ENCODE results near the gene KANTR.

Gene KANTR

GRCh38 chrX:53082773-53083616 lies 10.9 kb upstream of the KANTR start:
- H3K27me3 ChIP-seq (ENCODE audit: control insufficient read depth, insufficient read depth, low read length): no peaks in the 10 kb centered on the region

GRCh38 chrX:53084043-53084570 lies 9.8 kb upstream of the KANTR start:
- H3K27ac ChIP-seq (ENCODE audit: low read length): no peak overlapping the region
- no peak overlapping the region for H3K9ac ChIP-seq (ENCODE audit: low read length)
- H3K4me3 ChIP-seq (ENCODE audit: low read length): no peak overlapping the region
- H3K27me3 ChIP-seq (ENCODE audit: control insufficient read depth, insufficient read depth, low read length): no peaks in the 10 kb centered on the region
- no peaks in the 10 kb centered on the region for H3K4me1 ChIP-seq (ENCODE audit: control insufficient read depth, low read depth, low read length)
- peaks cover 21% of the 10 kb centered on the region for H3K36me3 ChIP-seq (ENCODE audit: control insufficient read depth, low read depth, low read length)
- H3K9me3 ChIP-seq (ENCODE audit: control insufficient read depth, low read depth, low read length): no peaks in the 10 kb centered on the region

More at GRCh38 chrX:53082773-53083616, 10.9 kb upstream of the KANTR start:
- H3K9ac ChIP-seq (ENCODE audit: low read length): peak overlapping the region; percentile 48
- no peaks in the 10 kb centered on the region for H3K4me1 ChIP-seq (ENCODE audit: control insufficient read depth, low read depth, low read length)
- H3K9me3 ChIP-seq (ENCODE audit: control insufficient read depth, low read depth, low read length): no peaks in the 10 kb centered on the region
- peaks cover 21% of the 10 kb centered on the region for H3K36me3 ChIP-seq (ENCODE audit: control insufficient read depth, low read depth, low read length)
- peak overlapping the region; percentile 63 for H3K4me3 ChIP-seq (ENCODE audit: low read length)
- no peak overlapping the region for H3K27ac ChIP-seq (ENCODE audit: low read length)

- H3K27ac ChIP-seq (ENCODE audit: low read length): no peak overlapping the region
- H3K36me3 ChIP-seq (ENCODE audit: control insufficient read depth, low read depth, low read length): peaks cover 21% of the 10 kb centered on the region
- no peak overlapping the region for H3K9ac ChIP-seq (ENCODE audit: low read length)
- H3K4me1 ChIP-seq (ENCODE audit: control insufficient read depth, low read depth, low read length): no peaks in the 10 kb centered on the region
- no peaks in the 10 kb centered on the region for H3K27me3 ChIP-seq (ENCODE audit: control insufficient read depth, insufficient read depth, low read length)
- no peak overlapping the region for H3K4me3 ChIP-seq (ENCODE audit: low read length)
- peaks cover under 1% of the 10 kb centered on the region for H3K9me3 ChIP-seq (ENCODE audit: control insufficient read depth, low read depth, low read length)
Observed at GRCh38 chrX:53084863-53085262, 9.1 kb upstream of the KANTR start.

DNA sequence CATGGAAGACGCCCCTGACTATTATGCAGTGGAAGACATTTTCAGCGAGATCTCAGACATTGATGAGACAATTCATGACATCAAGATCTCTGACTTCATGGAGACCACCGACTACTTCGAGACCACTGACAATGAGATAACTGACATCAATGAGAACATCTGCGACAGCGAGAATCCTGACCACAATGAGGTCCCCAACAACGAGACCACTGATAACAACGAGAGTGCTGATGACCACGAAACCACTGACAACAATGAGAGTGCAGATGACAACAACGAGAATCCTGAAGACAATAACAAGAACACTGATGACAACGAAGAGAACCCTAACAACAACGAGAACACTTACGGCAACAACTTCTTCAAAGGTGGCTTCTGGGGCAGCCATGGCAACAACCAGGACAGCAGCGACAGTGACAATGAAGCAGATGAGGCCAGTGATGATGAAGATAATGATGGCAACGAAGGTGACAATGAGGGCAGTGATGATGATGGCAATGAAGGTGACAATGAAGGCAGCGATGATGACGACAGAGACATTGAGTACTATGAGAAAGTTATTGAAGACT lies 8.2 kb upstream of the KANTR start:
- no peaks in the 10 kb centered on the region for H3K27me3 ChIP-seq (ENCODE audit: control insufficient read depth, insufficient read depth, low read length)
- H3K9me3 ChIP-seq (ENCODE audit: control insufficient read depth, low read depth, low read length): peaks cover 3% of the 10 kb centered on the region
- no peak overlapping the region for H3K4me3 ChIP-seq (ENCODE audit: low read length)
- H3K36me3 ChIP-seq (ENCODE audit: control insufficient read depth, low read depth, low read length): peaks cover 21% of the 10 kb centered on the region
- no peak overlapping the region for H3K27ac ChIP-seq (ENCODE audit: low read length)
- no peak overlapping the region for H3K9ac ChIP-seq (ENCODE audit: low read length)
- no peaks in the 10 kb centered on the region for H3K4me1 ChIP-seq (ENCODE audit: control insufficient read depth, low read depth, low read length)

DNA sequence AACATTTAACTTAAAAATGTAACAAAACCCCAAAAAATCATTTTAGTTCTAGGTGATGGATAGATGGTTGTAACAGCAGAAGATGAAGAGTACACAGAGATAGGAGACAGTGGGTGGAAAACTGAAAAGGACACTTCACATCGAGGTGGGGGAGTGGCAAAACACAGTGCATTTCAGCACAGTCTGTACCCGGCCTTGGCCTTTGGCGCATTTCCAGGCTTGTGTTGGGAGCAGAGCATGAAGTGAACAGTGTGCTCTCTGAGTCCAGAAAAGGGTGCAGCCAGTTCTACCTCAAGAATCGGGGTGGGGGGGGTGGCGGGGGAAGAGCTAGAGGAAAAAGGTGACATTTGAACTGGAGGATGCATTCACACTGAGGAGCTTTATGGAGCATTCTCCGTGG lies 7.5 kb upstream of the KANTR start:
- no peak overlapping the region for H3K27ac ChIP-seq (ENCODE audit: low read length)
- H3K9me3 ChIP-seq (ENCODE audit: control insufficient read depth, low read depth, low read length): peaks cover 7% of the 10 kb centered on the region
- no peak overlapping the region for H3K4me3 ChIP-seq (ENCODE audit: low read length)

DNA sequence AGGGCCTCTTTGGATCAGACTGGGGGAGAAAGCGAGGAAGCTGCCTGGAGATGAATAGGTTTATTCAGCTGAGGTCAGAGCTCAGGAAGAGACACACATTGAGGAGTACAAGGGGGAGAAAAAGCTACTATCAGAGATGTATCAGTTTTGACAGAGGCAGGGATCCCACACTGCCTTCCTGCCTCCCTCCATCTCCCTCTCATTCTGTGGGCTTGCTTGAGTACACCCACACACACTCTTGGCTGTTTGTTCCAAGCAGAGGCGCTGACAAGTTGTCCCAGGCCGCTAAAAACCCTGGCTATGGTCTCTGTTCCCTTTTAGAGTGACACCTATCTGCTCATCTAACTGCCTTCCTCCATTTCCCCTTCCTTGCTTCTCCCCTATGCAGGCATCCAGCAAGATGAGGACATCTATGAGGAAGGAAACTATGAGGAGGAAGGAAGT lies 6.5 kb upstream of the KANTR start:
- no peak overlapping the region for H3K4me3 ChIP-seq (ENCODE audit: low read length)
- no peak overlapping the region for H3K9ac ChIP-seq (ENCODE audit: low read length)
- no peak overlapping the region for H3K27ac ChIP-seq (ENCODE audit: low read length)
- no peaks in the 10 kb centered on the region for H3K27me3 ChIP-seq (ENCODE audit: control insufficient read depth, insufficient read depth, low read length)
- no peaks in the 10 kb centered on the region for H3K4me1 ChIP-seq (ENCODE audit: control insufficient read depth, low read depth, low read length)
- peaks cover 21% of the 10 kb centered on the region for H3K36me3 ChIP-seq (ENCODE audit: control insufficient read depth, low read depth, low read length)
- peaks cover 7% of the 10 kb centered on the region for H3K9me3 ChIP-seq (ENCODE audit: control insufficient read depth, low read depth, low read length)

More for the DNA sequence above, 7.5 kb upstream of the KANTR start:
- no peaks in the 10 kb centered on the region for H3K27me3 ChIP-seq (ENCODE audit: control insufficient read depth, insufficient read depth, low read length)
- no peak overlapping the region for H3K9ac ChIP-seq (ENCODE audit: low read length)
- H3K4me1 ChIP-seq (ENCODE audit: control insufficient read depth, low read depth, low read length): no peaks in the 10 kb centered on the region
- H3K36me3 ChIP-seq (ENCODE audit: control insufficient read depth, low read depth, low read length): peaks cover 21% of the 10 kb centered on the region

GRCh38 chrX:53088136-53088974 lies 5.6 kb upstream of the KANTR start:
- H3K9me3 ChIP-seq (ENCODE audit: control insufficient read depth, low read depth, low read length): peaks cover 7% of the 10 kb centered on the region
- peak overlapping the region; percentile 83 for H3K4me3 ChIP-seq (ENCODE audit: low read length)
- H3K27ac ChIP-seq (ENCODE audit: low read length): no peak overlapping the region
- peaks cover 21% of the 10 kb centered on the region for H3K36me3 ChIP-seq (ENCODE audit: control insufficient read depth, low read depth, low read length)
- H3K4me1 ChIP-seq (ENCODE audit: control insufficient read depth, low read depth, low read length): no peaks in the 10 kb centered on the region
- H3K27me3 ChIP-seq (ENCODE audit: control insufficient read depth, insufficient read depth, low read length): no peaks in the 10 kb centered on the region
- peak overlapping the region; percentile 57 for H3K9ac ChIP-seq (ENCODE audit: low read length)

- Histone ChIP-seq H3K27me3 (ENCODE audit: control insufficient read depth, insufficient read depth, low read length) (no peaks in the 10 kb centered on the region), H3K4me3 (ENCODE audit: low read length) (peak overlapping the region; percentile 83), H3K9me3 (ENCODE audit: control insufficient read depth, low read depth, low read length) (peaks cover 7% of the 10 kb centered on the region), H3K36me3 (ENCODE audit: control insufficient read depth, low read depth, low read length) (peaks cover 21% of the 10 kb centered on the region), H3K4me1 (ENCODE audit: control insufficient read depth, low read depth, low read length) (no peaks in the 10 kb centered on the region), H3K27ac (ENCODE audit: low read length) (no peak overlapping the region), H3K9ac (ENCODE audit: low read length) (peak overlapping the region; percentile 57)
Observed at GRCh38 chrX:53089224-53089842, 4.6 kb upstream of the KANTR start.

- no peaks in the 10 kb centered on the region for H3K27me3 ChIP-seq (ENCODE audit: control insufficient read depth, insufficient read depth, low read length)
Observed at GRCh38 chrX:53089925-53090324, 4.0 kb upstream of the KANTR start.

DNA sequence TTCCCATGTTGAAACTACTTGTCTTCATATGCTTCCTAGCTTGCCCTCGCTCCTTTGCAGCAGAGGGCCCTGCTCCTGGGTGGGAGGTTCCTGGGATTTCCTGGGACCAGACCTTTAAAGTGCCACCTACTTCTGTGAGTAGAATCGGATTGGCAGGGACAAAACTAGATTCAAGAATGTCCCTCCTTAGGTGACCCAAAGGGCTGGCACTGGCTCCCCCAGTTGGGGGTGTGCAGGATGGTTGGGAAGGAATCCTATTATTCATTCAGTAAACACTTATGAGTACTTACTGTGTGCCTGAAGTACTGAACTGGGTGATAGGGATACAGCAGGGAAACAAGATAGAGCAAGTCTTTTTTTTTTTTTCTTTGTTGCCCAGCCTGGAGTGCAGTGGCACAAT lies 2.6 kb upstream of the KANTR start:
- Histone ChIP-seq H3K36me3 (ENCODE audit: control insufficient read depth, low read depth, low read length) (peaks cover 7% of the 10 kb centered on the region), H3K27ac (ENCODE audit: low read length) (no peak overlapping the region), H3K9ac (ENCODE audit: low read length) (no peak overlapping the region), H3K27me3 (ENCODE audit: control insufficient read depth, insufficient read depth, low read length) (no peaks in the 10 kb centered on the region), H3K4me3 (ENCODE audit: low read length) (no peak overlapping the region), H3K4me1 (ENCODE audit: control insufficient read depth, low read depth, low read length) (no peaks in the 10 kb centered on the region), H3K9me3 (ENCODE audit: control insufficient read depth, low read depth, low read length) (peaks cover 7% of the 10 kb centered on the region)

More at GRCh38 chrX:53089925-53090324, 4.0 kb upstream of the KANTR start:
- Histone ChIP-seq H3K9ac (ENCODE audit: low read length) (no peak overlapping the region), H3K4me3 (ENCODE audit: low read length) (no peak overlapping the region), H3K27ac (ENCODE audit: low read length) (no peak overlapping the region), H3K36me3 (ENCODE audit: control insufficient read depth, low read depth, low read length) (peaks cover 16% of the 10 kb centered on the region), H3K9me3 (ENCODE audit: control insufficient read depth, low read depth, low read length) (peaks cover 7% of the 10 kb centered on the region), H3K4me1 (ENCODE audit: control insufficient read depth, low read depth, low read length) (no peaks in the 10 kb centered on the region)

GRCh38 chrX:53093177-53093655 lies 726 bp upstream of the KANTR start:
- H3K4me1 ChIP-seq (ENCODE audit: control insufficient read depth, low read depth, low read length): no peaks in the 10 kb centered on the region
- H3K9me3 ChIP-seq (ENCODE audit: control insufficient read depth, low read depth, low read length): peaks cover 7% of the 10 kb centered on the region
- H3K4me3 ChIP-seq (ENCODE audit: low read length): peak overlapping the region; percentile 76
- peak overlapping the region; percentile 62 for H3K9ac ChIP-seq (ENCODE audit: low read length)
- H3K27me3 ChIP-seq (ENCODE audit: control insufficient read depth, insufficient read depth, low read length): no peaks in the 10 kb centered on the region
- peak overlapping the region; percentile 59 for H3K27ac ChIP-seq (ENCODE audit: low read length)
- no peaks in the 10 kb centered on the region for H3K36me3 ChIP-seq (ENCODE audit: control insufficient read depth, low read depth, low read length)
